Heart left ventricle (tissue), 13 donors: ENCODE results near the gene ALOXE3.

ENCODE experiments used
- CTCF ChIP-seq, 12 donors: fragments of 200-600 bp; sonication (generic) in 4 of 12; IDR thresholded peaks; one replicate each; pipeline versions ENCODE4 v1.5.0 to v1.8.0; 2018 to 2022; ENCODE audit warnings: antibody characterized with exemption in 12 of 12, mild to moderate bottlenecking in 5 of 12
- POLR2A ChIP-seq, 2 donors: fragments of 450-650 bp; IDR thresholded peaks; one replicate each; pipeline ENCODE4 v1.6.1; 2017; ENCODE audit warnings: antibody characterized with exemption in 2 of 2, mild to moderate bottlenecking in 2 of 2, moderate library complexity in 2 of 2
- donor health status: ischemic (EF 13 %, LVEDD 7.1; RV severe dilation, severe dysfunction).
- donor health status: DM: no; HTN: yes; CAD: no.
- donor health status: DM: no; HTN: no; CAD: no.
- donor health status: ischemic (EF 25% LVEDD 6.9; RV normal size, moderate dysfunction).
- donor health status: ischemic (EF 25% LVEDD 5.7; RV mildly dilated, moderate dysfunction).
- donor health status: ischemic (EF 35%, LVEDD 5.7; RV mildly dilated, moderate dysfunction).
- donor health status: nonischemic (EF 11% LVEDD 7.7; RV severe dilation, severe dysfunction).
- donor health status: DM: yes; HTN: yes; CAD: no.
- donor health status: PGD.
- donor health status: ischemic (EF 29% LVEDD 5.4; RV normal size, mild dysfunction).
- donor health status: nonischemic (EF 23%, LVEDD 6.1; RV moderate dilation, normal function).

- peak; percentile 71 to 97 (median 88) for TF ChIP-seq CTCF (IDR thresholded peaks at IDR 0.05)
- no peak for TF ChIP-seq POLR2A (IDR thresholded peaks at IDR 0.05)
Measured at GRCh38 chr17:8073627-8074484, 44.5 kb downstream of the ALOXE3 start.
